ENCODE results near the gene ANKZF1.
"Not testable (repeated sequence)": the region's sequence is repeated elsewhere in the genome, so short reads cannot be mapped to it uniquely, and the experiment has no call there.

The ANKZF1 gene

GRCh38 chr2:219254590-219255201, 25.1 kb downstream of the ANKZF1 start:
- peak; percentile 45 for DNase-seq

GRCh38 chr2:219258942-219259341, 29.3 kb downstream of the ANKZF1 start:
- not testable (repeated sequence) for DNase-seq

GRCh38 chr2:219261024-219261855, 31.6 kb downstream of the ANKZF1 start:
- no peak for DNase-seq

DNA sequence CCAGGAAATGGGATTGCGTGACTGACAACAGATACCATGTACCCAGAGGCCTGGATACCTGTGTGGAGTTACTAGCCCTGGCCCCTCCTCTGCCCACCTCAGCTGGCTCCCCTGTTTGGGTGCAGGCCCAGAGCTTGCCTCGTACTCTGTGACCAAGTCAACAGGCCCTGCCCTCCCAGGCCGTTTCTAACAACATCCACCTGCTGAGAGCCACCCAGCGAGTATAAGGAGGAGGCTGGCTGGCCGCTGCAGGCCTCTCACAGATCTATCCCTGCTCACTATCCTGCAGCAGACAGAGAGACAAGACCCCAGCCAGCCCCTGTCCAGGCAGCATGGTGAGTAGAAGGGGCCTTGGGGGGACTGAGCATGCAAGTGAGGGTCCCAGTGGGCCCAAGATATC, 36.6 kb downstream of the ANKZF1 start:
- no peak for DNase-seq

DNA sequence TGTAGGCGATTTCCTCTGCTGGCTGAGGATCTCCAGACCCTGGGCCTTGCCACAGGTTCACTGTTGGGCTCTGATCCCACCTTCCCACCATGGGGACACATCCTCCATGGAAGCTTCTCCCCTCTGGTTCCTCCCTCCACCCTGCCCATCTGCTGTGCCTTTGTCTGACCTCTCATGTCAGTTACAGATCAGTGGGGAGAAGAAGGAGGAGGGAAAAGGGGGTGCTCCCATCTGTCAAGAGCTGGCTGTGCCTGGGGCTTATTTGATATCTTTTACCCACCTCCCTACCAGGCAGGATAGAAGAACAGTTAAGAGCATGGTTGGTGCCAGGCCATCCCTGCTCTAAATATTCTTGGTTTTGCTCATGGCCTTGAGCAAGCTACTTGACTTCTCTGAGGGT, 37.3 kb downstream of the ANKZF1 start:
- no peak for DNase-seq

GRCh38 chr2:219268294-219268693, 38.7 kb downstream of the ANKZF1 start:
- DNase-seq: no peak

GRCh38 chr2:219269362-219270054, 39.9 kb downstream of the ANKZF1 start:
- DNase-seq: no peak

GRCh38 chr2:219270055-219270372, 40.4 kb downstream of the ANKZF1 start:
- no peak for DNase-seq

GRCh38 chr2:219271021-219271420, 41.4 kb downstream of the ANKZF1 start:
- no peak for DNase-seq

- no peak for DNase-seq
Measured at GRCh38 chr2:219272356-219272755, 42.8 kb downstream of the ANKZF1 start.

DNA sequence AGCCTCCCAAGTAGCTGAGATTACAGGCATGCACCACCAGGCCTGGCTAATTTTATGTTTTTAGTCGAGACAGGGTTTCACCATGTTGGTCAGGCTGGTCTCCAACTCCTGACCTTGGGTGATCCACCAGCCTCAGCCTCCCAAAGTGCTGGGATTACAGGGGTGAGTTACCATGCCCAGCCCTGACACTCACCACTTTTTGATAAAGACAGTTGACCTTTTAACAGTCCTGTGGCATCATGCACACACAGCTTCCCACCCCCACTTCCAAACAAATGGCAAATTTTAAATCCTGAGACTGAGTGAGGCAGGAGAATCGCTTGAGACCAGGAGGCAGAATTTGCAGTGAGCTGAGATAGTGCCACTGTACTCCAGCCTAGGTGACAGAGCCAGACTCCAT, 43.4 kb downstream of the ANKZF1 start:
- no peak for DNase-seq

DNA sequence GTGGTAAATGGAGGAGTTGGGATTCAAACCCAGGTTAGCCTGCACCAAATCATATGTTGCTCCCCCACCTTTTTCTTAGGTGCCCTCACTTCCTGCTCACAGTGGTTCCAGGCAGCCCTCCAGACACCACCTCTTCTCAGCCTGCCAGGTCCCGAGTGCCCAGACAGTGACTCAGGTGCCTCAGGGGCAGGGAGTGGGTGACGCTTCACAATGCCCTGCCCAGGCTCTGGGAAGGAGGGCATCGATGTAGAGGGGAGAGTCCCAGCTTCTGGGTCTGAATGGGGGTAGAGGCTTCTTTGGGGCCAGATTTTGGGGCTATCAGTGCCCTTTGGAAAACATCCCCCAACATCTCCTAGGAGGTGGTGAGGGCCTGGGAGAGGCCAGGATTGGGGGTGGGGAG, 44.3 kb downstream of the ANKZF1 start:
- DNase-seq: no peak

- DNase-seq: no peak
Measured at GRCh38 chr2:219274361-219274921, 44.8 kb downstream of the ANKZF1 start.

- DNase-seq: peak; percentile 79
Measured at GRCh38 chr2:219277703-219278654, 48.4 kb downstream of the ANKZF1 start.

DNA sequence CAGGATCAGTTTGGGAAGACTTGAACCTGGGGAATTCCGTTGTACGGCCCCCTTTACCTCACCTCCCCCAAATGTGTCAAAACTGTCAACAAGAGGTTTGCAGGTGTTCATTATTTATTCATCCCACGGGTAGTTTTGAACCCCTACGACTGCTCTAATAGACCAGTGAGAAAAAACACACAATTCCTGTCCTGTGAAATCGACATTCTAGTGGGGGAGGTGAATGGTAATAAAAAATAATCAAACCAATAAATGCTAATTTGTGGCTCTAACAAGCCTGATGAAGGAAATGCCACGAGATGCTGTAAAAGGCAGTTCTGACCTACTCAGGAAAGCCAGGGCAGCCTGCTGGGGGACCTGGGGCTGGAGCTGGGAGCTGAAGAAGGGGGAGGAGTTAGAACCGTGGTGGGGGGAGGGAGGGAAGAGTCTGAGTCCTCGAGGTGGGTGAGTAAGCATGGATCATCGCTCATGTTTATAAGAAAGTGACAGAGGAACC, 49.1 kb downstream of the ANKZF1 start:
- no peak for DNase-seq

DNA sequence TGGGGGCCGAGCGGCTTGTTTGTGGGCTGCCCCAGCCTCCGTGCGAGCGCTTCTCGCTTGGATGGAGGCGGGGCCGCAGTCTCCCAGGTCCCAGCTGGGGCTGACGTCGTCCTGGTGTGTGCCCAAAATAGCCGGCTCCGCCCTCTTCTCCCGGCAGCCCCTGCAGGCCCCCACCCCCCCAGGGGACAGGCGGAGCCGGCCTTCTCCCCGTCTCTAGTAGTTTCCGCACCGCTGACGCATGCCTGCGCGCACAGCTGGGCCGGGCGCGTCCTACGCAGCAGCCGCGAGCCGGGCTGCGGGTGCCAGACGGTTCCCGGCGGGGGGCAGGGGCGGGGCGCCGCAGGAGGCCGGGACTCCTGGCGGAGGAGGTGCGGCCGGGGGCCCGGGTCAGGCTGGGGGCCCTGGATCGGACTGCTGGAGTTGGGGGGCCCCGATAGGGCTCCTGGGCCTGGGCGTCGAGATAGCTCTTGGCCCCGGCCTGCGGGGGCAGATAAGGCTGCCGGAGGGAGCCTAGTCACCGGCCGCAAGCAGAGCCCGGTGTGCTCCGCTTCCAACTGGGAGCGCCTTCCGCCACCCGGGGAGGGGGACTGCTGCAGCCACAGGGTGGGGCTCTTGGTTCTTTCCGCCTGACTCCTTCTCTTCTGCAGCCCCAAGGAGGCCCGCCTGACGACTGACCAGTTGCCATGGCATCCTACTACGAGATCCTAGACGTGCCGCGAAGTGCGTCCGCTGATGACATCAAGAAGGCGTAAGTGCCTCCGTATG, 49.7 kb downstream of the ANKZF1 start, which contains the start of gene DNAJB2:
Gene DNAJB2 (plus strand): TSS at position 216 of the 765 bp plus-strand sequence. CDS start 468 bp downstream, at position 684.
- DNase-seq: peak; percentile 100

DNA sequence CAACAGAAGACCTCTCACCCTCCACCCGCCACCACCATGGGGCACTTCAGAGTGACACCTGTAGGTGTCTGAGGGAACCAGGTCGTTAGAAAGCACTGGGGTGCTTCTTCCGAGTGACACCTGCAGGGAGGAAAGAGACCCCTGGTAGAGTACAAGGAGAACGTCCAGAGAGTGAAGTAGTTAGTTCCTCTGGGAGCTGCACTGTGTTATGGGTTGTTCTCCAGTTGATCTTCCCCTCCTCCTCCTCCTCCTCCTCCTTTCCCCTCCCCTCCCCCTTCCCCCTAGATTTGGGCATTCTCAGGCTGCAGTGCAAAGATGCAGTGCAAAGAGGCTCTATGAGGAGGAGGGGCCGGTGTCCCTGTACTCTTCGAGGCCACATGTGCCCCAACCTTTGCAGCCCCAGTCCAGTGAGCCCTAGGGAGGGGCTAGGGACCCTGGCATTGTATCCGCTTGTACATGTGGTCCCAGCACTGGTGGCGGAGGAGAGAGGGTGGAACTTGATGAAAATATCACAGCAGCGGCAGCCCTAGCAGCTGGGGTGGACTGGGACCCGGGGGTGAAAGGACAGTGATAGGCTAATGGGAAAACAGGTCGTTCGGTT, 50.4 kb downstream of the ANKZF1 start:
- no peak for DNase-seq

- no peak for DNase-seq
Measured at GRCh38 chr2:219280651-219281050, 51.0 kb downstream of the ANKZF1 start.

- no peak for DNase-seq
Measured at GRCh38 chr2:219281588-219281987, 52.0 kb downstream of the ANKZF1 start.

GRCh38 chr2:219282375-219282774, 52.8 kb downstream of the ANKZF1 start:
- no peak for DNase-seq
